NT2/D1 (cell line): ENCODE data around the gene KAZALD1.

Experiments
- YY1 ChIP-seq: IDR thresholded peaks from 2 replicates; pipeline ENCODE4 v1.6.1; 2011; ENCODE audit not compliant: insufficient read length, insufficient read depth
- ZNF274 ChIP-seq: IDR thresholded peaks from 2 replicates; pipeline ENCODE4 v1.6.1; 2011; ENCODE audit warnings: mild to moderate bottlenecking, low read depth, low read length

DNA sequence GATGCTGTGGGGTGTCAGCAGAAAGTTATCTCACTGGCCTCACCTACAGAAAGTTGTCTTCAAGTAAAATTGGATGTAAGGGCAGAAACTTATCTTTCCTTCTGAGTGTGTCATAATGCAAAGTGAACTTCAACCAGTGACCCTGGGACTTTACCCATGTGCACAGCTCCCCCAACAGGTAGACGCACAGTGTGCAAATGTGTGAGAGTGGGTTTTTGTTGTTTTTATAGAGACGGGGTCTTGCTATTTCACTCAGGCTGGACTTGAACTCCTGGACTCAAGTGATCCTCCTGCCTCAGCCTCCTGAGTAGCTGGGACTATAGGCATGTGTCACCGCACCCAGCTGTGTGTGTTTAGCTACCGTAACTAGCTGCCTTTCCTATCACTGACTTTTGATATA lies 6.4 kb upstream of the KAZALD1 start:
- no peak for TF ChIP-seq ZNF274
- TF ChIP-seq YY1, result no peak
